ENCODE data around the gene NSMCE1.

DNA sequence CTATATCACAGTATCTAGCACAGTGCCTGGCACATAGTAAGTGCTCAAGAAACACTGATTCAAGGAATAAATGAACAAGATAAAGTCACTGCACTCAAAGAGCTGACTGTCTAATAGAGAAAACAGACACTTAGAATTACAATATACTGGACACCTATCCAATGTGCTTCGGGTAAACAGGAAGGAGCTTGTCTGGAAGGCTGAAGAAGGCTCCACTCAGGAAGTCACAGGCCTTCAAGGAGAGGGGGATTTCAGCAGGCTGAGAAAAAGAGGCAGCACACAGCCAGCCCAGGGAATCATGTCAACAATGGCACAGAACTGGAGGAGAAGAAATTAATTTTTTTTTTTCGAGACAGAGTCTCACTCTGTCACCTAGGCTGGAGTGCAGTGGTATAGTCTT is 35.5 kb upstream of the NSMCE1 start:
- TF ChIP-seq, protein P1, sequence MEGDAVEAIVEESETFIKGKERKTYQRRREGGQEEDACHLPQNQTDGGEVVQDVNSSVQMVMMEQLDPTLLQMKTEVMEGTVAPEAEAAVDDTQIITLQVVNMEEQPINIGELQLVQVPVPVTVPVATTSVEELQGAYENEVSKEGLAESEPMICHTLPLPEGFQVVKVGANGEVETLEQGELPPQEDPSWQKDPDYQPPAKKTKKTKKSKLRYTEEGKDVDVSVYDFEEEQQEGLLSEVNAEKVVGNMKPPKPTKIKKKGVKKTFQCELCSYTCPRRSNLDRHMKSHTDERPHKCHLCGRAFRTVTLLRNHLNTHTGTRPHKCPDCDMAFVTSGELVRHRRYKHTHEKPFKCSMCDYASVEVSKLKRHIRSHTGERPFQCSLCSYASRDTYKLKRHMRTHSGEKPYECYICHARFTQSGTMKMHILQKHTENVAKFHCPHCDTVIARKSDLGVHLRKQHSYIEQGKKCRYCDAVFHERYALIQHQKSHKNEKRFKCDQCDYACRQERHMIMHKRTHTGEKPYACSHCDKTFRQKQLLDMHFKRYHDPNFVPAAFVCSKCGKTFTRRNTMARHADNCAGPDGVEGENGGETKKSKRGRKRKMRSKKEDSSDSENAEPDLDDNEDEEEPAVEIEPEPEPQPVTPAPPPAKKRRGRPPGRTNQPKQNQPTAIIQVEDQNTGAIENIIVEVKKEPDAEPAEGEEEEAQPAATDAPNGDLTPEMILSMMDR (IDR thresholded peaks at IDR 0.05; ENCODE audit: low read depth, low read length): no peak
- no peak for TF ChIP-seq EZH2phosphoT487 (IDR thresholded peaks at IDR 0.05; ENCODE audit: low read depth)
